ENCODE data around the gene PDZRN3.
"Not testable (repeated sequence)": the region's sequence is repeated elsewhere in the genome, so short reads cannot be mapped to it uniquely, and the experiment has no call there.

PDZRN3 gene

GRCh38 chr3:73467211-73467610 is 157.5 kb downstream of the PDZRN3 start:
- no peak overlapping the region for H3K27ac ChIP-seq (ENCODE audit: low read depth, low read length)
- H3K9me3 ChIP-seq (ENCODE audit: low read length): no peaks in the 10 kb centered on the region

GRCh38 chr3:73465926-73466325 is 158.8 kb downstream of the PDZRN3 start:
- Histone ChIP-seq H3K27me3 (ENCODE audit: control insufficient read depth in 1 of 2, insufficient read depth in 2 of 2, low read length in 2 of 2) (no peaks in the 10 kb centered on the region), H3K9me3 (ENCODE audit: low read length) (no peaks in the 10 kb centered on the region), H3K36me3 (ENCODE audit: insufficient read depth, low read length) (no peaks in the 10 kb centered on the region), H3K27ac (ENCODE audit: low read depth, low read length) (no peak overlapping the region), H3K4me1 (ENCODE audit: insufficient read depth, low read length) (peaks cover 14% of the 10 kb centered on the region), H3K4me3 (ENCODE audit: low read depth in 1 of 2, low read length in 2 of 2) (no peak overlapping the region), H3K9ac (ENCODE audit: low read length) (no peak overlapping the region)

More at GRCh38 chr3:73467211-73467610, 157.5 kb downstream of the PDZRN3 start:
- peaks cover 21% of the 10 kb centered on the region for H3K4me1 ChIP-seq (ENCODE audit: insufficient read depth, low read length)
- H3K36me3 ChIP-seq (ENCODE audit: insufficient read depth, low read length): no peaks in the 10 kb centered on the region
- H3K4me3 ChIP-seq (ENCODE audit: low read depth in 1 of 2, low read length in 2 of 2): no peak overlapping the region
- H3K9ac ChIP-seq (ENCODE audit: low read length): no peak overlapping the region
- H3K27me3 ChIP-seq (ENCODE audit: control insufficient read depth in 1 of 2, insufficient read depth in 2 of 2, low read length in 2 of 2): no peaks in the 10 kb centered on the region

- not testable (repeated sequence) for H3K27ac ChIP-seq (ENCODE audit: low read depth, low read length); H3K4me3 ChIP-seq (ENCODE audit: low read depth in 1 of 2, low read length in 2 of 2)
- peaks cover 14% of the 10 kb centered on the region for H3K4me1 ChIP-seq (ENCODE audit: insufficient read depth, low read length)
Observed at GRCh38 chr3:73464126-73464525, 160.6 kb downstream of the PDZRN3 start.

GRCh38 chr3:73461547-73461946 is 163.2 kb downstream of the PDZRN3 start:
- Histone ChIP-seq H3K27ac (ENCODE audit: low read depth, low read length) (no peak overlapping the region), H3K27me3 (ENCODE audit: control insufficient read depth in 1 of 2, insufficient read depth in 2 of 2, low read length in 2 of 2) (no peaks in the 10 kb centered on the region), H3K4me3 (ENCODE audit: low read depth in 1 of 2, low read length in 2 of 2) (no peak overlapping the region), H3K9ac (ENCODE audit: low read length) (no peak overlapping the region), H3K9me3 (ENCODE audit: low read length) (no peaks in the 10 kb centered on the region), H3K36me3 (ENCODE audit: insufficient read depth, low read length) (no peaks in the 10 kb centered on the region), H3K4me1 (ENCODE audit: insufficient read depth, low read length) (peaks cover 15% of the 10 kb centered on the region)

More at GRCh38 chr3:73464126-73464525, 160.6 kb downstream of the PDZRN3 start:
- H3K9me3 ChIP-seq (ENCODE audit: low read length); H3K36me3 ChIP-seq (ENCODE audit: insufficient read depth, low read length); H3K9ac ChIP-seq (ENCODE audit: low read length); H3K27me3 ChIP-seq (ENCODE audit: control insufficient read depth in 1 of 2, insufficient read depth in 2 of 2, low read length in 2 of 2): not testable (repeated sequence)

- Histone ChIP-seq H3K27me3 (ENCODE audit: control insufficient read depth in 1 of 2, insufficient read depth in 2 of 2, low read length in 2 of 2) (no peaks in the 10 kb centered on the region), H3K36me3 (ENCODE audit: insufficient read depth, low read length) (no peaks in the 10 kb centered on the region), H3K4me1 (ENCODE audit: insufficient read depth, low read length) (peaks cover 28% of the 10 kb centered on the region), H3K9me3 (ENCODE audit: low read length) (no peaks in the 10 kb centered on the region), H3K4me3 (ENCODE audit: low read depth in 1 of 2, low read length in 2 of 2) (no peak overlapping the region), H3K27ac (ENCODE audit: low read depth, low read length) (no peak overlapping the region), H3K9ac (ENCODE audit: low read length) (no peak overlapping the region)
Observed at GRCh38 chr3:73459711-73460110, 165.0 kb downstream of the PDZRN3 start.

- H3K4me1 ChIP-seq (ENCODE audit: insufficient read depth, low read length): peaks cover 72% of the 10 kb centered on the region
- no peaks in the 10 kb centered on the region for H3K36me3 ChIP-seq (ENCODE audit: insufficient read depth, low read length)
- H3K27ac ChIP-seq (ENCODE audit: low read depth, low read length): no peak overlapping the region
- no peaks in the 10 kb centered on the region for H3K9me3 ChIP-seq (ENCODE audit: low read length)
- H3K4me3 ChIP-seq (ENCODE audit: low read depth in 1 of 2, low read length in 2 of 2): no peak overlapping the region
- H3K27me3 ChIP-seq (ENCODE audit: control insufficient read depth in 1 of 2, insufficient read depth in 2 of 2, low read length in 2 of 2): no peaks in the 10 kb centered on the region
- no peak overlapping the region for H3K9ac ChIP-seq (ENCODE audit: low read length)
Observed at GRCh38 chr3:73453666-73454065, 171.1 kb downstream of the PDZRN3 start.

- Histone ChIP-seq H3K4me1 (ENCODE audit: insufficient read depth, low read length) (peaks cover 74% of the 10 kb centered on the region), H3K27me3 (ENCODE audit: control insufficient read depth in 1 of 2, insufficient read depth in 2 of 2, low read length in 2 of 2) (no peaks in the 10 kb centered on the region), H3K9ac (ENCODE audit: low read length) (no peak overlapping the region), H3K4me3 (ENCODE audit: low read depth in 1 of 2, low read length in 2 of 2) (no peak overlapping the region), H3K27ac (ENCODE audit: low read depth, low read length) (no peak overlapping the region), H3K36me3 (ENCODE audit: insufficient read depth, low read length) (no peaks in the 10 kb centered on the region), H3K9me3 (ENCODE audit: low read length) (no peaks in the 10 kb centered on the region)
Observed at GRCh38 chr3:73452729-73453128, 172.0 kb downstream of the PDZRN3 start.

- Histone ChIP-seq H3K4me3 (ENCODE audit: low read depth in 1 of 2, low read length in 2 of 2) (no peak overlapping the region), H3K9me3 (ENCODE audit: low read length) (no peaks in the 10 kb centered on the region), H3K27ac (ENCODE audit: low read depth, low read length) (no peak overlapping the region), H3K27me3 (ENCODE audit: control insufficient read depth in 1 of 2, insufficient read depth in 2 of 2, low read length in 2 of 2) (no peaks in the 10 kb centered on the region), H3K9ac (ENCODE audit: low read length) (no peak overlapping the region), H3K36me3 (ENCODE audit: insufficient read depth, low read length) (no peaks in the 10 kb centered on the region), H3K4me1 (ENCODE audit: insufficient read depth, low read length) (peaks cover 76% of the 10 kb centered on the region)
Observed at GRCh38 chr3:73451301-73451944, 173.3 kb downstream of the PDZRN3 start.

- Histone ChIP-seq H3K27me3 (ENCODE audit: control insufficient read depth in 1 of 2, insufficient read depth in 2 of 2, low read length in 2 of 2) (no peaks in the 10 kb centered on the region), H3K9ac (ENCODE audit: low read length) (no peak overlapping the region), H3K27ac (ENCODE audit: low read depth, low read length) (no peak overlapping the region), H3K36me3 (ENCODE audit: insufficient read depth, low read length) (no peaks in the 10 kb centered on the region), H3K9me3 (ENCODE audit: low read length) (no peaks in the 10 kb centered on the region), H3K4me3 (ENCODE audit: low read depth in 1 of 2, low read length in 2 of 2) (no peak overlapping the region), H3K4me1 (ENCODE audit: insufficient read depth, low read length) (peaks cover 69% of the 10 kb centered on the region)
Observed at GRCh38 chr3:73449774-73450173, 175.0 kb downstream of the PDZRN3 start.

- Histone ChIP-seq H3K36me3 (ENCODE audit: insufficient read depth, low read length) (no peaks in the 10 kb centered on the region), H3K27me3 (ENCODE audit: control insufficient read depth in 1 of 2, insufficient read depth in 2 of 2, low read length in 2 of 2) (no peaks in the 10 kb centered on the region), H3K9me3 (ENCODE audit: low read length) (no peaks in the 10 kb centered on the region), H3K27ac (ENCODE audit: low read depth, low read length) (no peak overlapping the region), H3K9ac (ENCODE audit: low read length) (no peak overlapping the region), H3K4me1 (ENCODE audit: insufficient read depth, low read length) (peaks cover 60% of the 10 kb centered on the region), H3K4me3 (ENCODE audit: low read depth in 1 of 2, low read length in 2 of 2) (no peak overlapping the region)
Observed at GRCh38 chr3:73448761-73449301, 175.9 kb downstream of the PDZRN3 start.

- H3K4me3 ChIP-seq (ENCODE audit: low read depth in 1 of 2, low read length in 2 of 2): no peak overlapping the region
- H3K9ac ChIP-seq (ENCODE audit: low read length): no peak overlapping the region
- no peak overlapping the region for H3K27ac ChIP-seq (ENCODE audit: low read depth, low read length)
- H3K9me3 ChIP-seq (ENCODE audit: low read length): no peaks in the 10 kb centered on the region
- no peaks in the 10 kb centered on the region for H3K36me3 ChIP-seq (ENCODE audit: insufficient read depth, low read length)
- H3K4me1 ChIP-seq (ENCODE audit: insufficient read depth, low read length): peaks cover 57% of the 10 kb centered on the region
- no peaks in the 10 kb centered on the region for H3K27me3 ChIP-seq (ENCODE audit: control insufficient read depth in 1 of 2, insufficient read depth in 2 of 2, low read length in 2 of 2)
Observed at GRCh38 chr3:73448041-73448440, 176.7 kb downstream of the PDZRN3 start.

GRCh38 chr3:73447111-73447510 is 177.6 kb downstream of the PDZRN3 start:
- Histone ChIP-seq H3K27ac (ENCODE audit: low read depth, low read length) (no peak overlapping the region), H3K27me3 (ENCODE audit: control insufficient read depth in 1 of 2, insufficient read depth in 2 of 2, low read length in 2 of 2) (no peaks in the 10 kb centered on the region), H3K36me3 (ENCODE audit: insufficient read depth, low read length) (no peaks in the 10 kb centered on the region), H3K9ac (ENCODE audit: low read length) (no peak overlapping the region), H3K4me3 (ENCODE audit: low read depth in 1 of 2, low read length in 2 of 2) (no peak overlapping the region), H3K4me1 (ENCODE audit: insufficient read depth, low read length) (peaks cover 53% of the 10 kb centered on the region), H3K9me3 (ENCODE audit: low read length) (no peaks in the 10 kb centered on the region)
